Type B pancreatic cell (in vitro differentiated cells): ENCODE results near the gene ANKRD63. TPM values are rescaled to one million over a fixed set of nuclear protein-coding genes. Genes with fewer than 3 reads are reported as not detected.

Experiments used
- DNase-seq: peaks from one replicate; pipeline ENCODE4 v3.0.0; 2021; ENCODE audit warnings: mixed read lengths; ENCODE audit not compliant: unreplicated experiment; ENCODE audit errors: extremely low spot score
- H3K27ac Mint-ChIP-seq: 2 replicates; pipeline ENCODE4 v1.8.0; 2021; ENCODE audit warnings: mild to moderate bottlenecking, mixed read lengths
- H3K27me3 Mint-ChIP-seq: 2 replicates; pipeline ENCODE4 v1.8.0; 2021; ENCODE audit warnings: mixed read lengths
- H3K36me3 Mint-ChIP-seq: 2 replicates; pipeline ENCODE4 v1.8.0; 2021; ENCODE audit warnings: mixed read lengths
- H3K4me1 Mint-ChIP-seq: one replicate; pipeline ENCODE4 v1.8.0; 2021; ENCODE audit warnings: mixed read lengths; ENCODE audit not compliant: unreplicated experiment
- H3K4me3 Mint-ChIP-seq: 2 replicates; pipeline ENCODE4 v1.8.0; 2021; ENCODE audit warnings: mild to moderate bottlenecking, mixed read lengths
- H3K9me3 Mint-ChIP-seq: 2 replicates; pipeline ENCODE4 v1.8.0; 2021; ENCODE audit warnings: mixed read lengths
- total RNA-seq: library from RNA; stranded (reverse); gene quantifications from 2 replicates; pipeline ENCODE4 v1.2.1, GENCODE V29; 2021; ENCODE audit warnings: low replicate concordance
- TF ChIP-seq, protein P1 (sequence below): fragments of 200-600 bp; sonication (generic); conservative IDR thresholded peaks from 2 replicates; pipeline ENCODE4 v1.5.0; 2021; ENCODE audit warnings: antibody characterized with exemption, mild to moderate bottlenecking

The ANKRD63 gene
- total RNA-seq, 1 donor from 2014 or later = 1.5 TPM

DNA sequence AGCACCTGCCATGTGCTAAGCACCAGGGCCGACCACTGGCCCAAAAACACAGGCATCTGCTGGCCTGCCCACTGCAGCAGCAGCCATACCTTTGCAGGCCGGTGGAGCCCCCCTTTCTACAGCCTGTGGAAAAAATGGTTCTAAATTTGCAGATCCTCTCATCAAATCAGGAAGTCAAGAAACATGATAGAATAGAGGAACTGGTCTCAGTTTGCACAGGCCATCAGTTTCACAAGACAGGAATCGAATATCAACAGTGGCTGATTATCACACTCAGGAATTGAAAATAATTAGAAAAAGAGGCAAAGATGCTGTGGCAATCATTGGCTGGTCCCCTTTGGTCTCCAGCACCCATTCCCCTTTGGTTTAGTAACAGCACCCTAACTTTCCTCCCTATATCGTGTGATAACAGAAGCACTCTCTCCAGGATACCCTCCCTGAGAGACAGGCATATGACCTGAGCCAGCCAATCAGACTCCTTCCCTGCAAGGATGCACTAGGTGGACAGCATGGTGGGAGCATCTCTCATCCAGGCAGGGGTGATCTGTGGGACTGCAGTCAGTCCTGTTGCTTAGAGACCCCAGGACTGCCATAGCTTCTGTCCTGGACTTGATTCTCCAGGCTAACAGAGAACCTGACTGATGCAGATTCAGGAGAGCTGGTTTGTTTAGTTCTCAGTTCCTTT is 47.5 kb downstream of the ANKRD63 start:
- H3K9me3 Mint-ChIP-seq = no peaks in the 10 kb centered on the region
- H3K4me3 Mint-ChIP-seq = no peak overlapping the region
- TF ChIP-seq, protein P1, sequence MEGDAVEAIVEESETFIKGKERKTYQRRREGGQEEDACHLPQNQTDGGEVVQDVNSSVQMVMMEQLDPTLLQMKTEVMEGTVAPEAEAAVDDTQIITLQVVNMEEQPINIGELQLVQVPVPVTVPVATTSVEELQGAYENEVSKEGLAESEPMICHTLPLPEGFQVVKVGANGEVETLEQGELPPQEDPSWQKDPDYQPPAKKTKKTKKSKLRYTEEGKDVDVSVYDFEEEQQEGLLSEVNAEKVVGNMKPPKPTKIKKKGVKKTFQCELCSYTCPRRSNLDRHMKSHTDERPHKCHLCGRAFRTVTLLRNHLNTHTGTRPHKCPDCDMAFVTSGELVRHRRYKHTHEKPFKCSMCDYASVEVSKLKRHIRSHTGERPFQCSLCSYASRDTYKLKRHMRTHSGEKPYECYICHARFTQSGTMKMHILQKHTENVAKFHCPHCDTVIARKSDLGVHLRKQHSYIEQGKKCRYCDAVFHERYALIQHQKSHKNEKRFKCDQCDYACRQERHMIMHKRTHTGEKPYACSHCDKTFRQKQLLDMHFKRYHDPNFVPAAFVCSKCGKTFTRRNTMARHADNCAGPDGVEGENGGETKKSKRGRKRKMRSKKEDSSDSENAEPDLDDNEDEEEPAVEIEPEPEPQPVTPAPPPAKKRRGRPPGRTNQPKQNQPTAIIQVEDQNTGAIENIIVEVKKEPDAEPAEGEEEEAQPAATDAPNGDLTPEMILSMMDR = no peak
- peaks cover 6% of the 10 kb centered on the region for H3K4me1 Mint-ChIP-seq
- H3K36me3 Mint-ChIP-seq = no peaks in the 10 kb centered on the region
- H3K27ac Mint-ChIP-seq = no peak overlapping the region
- no peak for DNase-seq
- H3K27me3 Mint-ChIP-seq = peaks cover 13% of the 10 kb centered on the region

DNA sequence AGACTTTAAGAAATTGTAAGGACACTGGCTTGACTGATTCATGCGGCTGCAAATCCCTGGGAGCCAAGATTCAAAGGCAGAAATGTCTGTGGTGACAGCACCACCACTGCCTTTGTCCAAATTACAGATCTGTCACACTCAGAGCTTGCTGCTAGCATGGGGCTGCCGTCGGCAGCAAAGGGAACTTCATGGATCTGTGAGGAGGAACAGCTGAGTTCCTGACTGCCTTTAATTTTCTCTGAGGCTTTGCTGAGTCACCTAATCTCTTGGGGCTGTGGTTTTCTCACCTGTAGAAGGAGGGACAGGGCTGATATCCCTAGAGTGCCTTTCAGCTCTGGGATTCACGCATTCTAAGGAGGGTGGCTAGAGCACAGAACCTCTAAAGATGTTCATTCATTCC is 48.1 kb downstream of the ANKRD63 start:
- Mint-ChIP-seq H3K9me3 (no peaks in the 10 kb centered on the region), H3K4me3 (no peak overlapping the region), H3K27ac (no peak overlapping the region), H3K36me3 (peaks cover under 1% of the 10 kb centered on the region), H3K27me3 (peaks cover 13% of the 10 kb centered on the region), H3K4me1 (peaks cover 6% of the 10 kb centered on the region)
- DNase-seq = no peak
- TF ChIP-seq, protein P1 = no peak

DNA sequence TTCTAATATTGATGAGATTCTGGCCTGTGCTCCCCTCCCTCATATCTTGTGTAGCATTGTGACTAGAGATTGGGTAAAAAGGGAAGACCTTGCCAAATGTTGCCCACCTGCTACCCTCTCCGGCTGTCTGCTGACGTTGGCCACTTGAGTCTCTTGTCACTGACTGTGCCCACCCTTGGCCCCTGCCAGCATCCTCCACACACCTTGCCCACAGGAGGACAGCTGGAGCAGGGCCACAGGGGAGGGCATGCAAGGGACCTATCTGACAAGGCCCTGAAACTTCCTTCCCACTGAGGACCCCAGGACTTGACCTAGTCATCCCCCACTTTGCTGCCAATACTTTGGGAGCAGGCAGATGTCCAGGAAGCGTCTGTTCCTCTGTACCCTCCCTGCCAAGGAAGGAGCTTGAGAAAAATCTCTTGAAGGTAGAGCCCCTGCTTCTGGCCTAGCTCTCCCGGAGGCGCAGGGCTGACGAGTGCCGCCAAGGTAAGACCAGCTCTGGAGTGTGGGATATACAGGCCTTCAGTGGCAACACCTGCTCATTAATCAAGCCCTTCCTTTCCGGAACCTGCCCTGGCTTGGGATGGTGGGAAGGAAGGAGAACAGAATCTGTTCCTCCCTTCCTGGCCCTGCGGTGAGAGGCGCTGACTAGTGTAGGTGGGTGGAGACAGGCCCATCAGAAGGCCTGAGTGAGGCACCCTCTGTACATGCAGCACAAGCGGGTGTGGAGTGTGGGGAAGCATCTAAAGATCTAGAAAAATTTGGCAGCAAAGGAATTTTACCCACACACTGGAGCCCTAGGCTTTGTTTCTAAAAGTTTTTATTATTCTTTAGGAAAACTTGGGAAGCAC is 48.9 kb downstream of the ANKRD63 start:
- Mint-ChIP-seq H3K27ac (no peak overlapping the region), H3K9me3 (no peaks in the 10 kb centered on the region), H3K4me1 (no peaks in the 10 kb centered on the region), H3K27me3 (peaks cover 8% of the 10 kb centered on the region), H3K36me3 (peaks cover 4% of the 10 kb centered on the region), H3K4me3 (no peak overlapping the region)
- TF ChIP-seq, protein P1 = no peak
- no peak for DNase-seq

DNA sequence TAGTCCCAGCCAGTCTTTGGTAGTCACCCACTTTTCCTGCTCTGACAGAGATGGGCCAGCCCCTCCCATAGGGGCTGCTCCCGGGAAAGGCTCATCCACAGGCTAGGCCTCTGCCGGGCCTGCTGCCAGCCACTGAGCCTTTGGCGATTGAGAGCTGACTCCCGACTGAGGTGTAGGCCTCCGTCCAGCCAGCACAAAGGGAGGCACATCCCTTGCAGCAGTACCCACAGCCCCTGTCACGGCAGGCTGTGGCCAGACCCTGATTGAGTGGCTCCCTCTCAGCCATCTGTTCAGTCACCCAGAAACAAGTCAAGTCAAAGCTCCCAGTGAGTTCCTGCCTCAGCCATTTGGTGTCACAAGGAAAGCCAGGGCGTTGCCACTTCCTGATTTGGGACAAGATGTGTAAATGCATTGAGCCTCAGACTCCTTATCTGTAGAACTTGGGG is 50.2 kb downstream of the ANKRD63 start:
- TF ChIP-seq, protein P1 = no peak
- Mint-ChIP-seq H3K27me3 (peaks cover under 1% of the 10 kb centered on the region), H3K4me3 (no peak overlapping the region), H3K4me1 (no peaks in the 10 kb centered on the region), H3K27ac (no peak overlapping the region), H3K9me3 (no peaks in the 10 kb centered on the region), H3K36me3 (peaks cover 4% of the 10 kb centered on the region)
- DNase-seq = no peak

Other genes with a start within 250 kb of the ANKRD63 start
- gene SRP14, start 243.9 kb downstream of the ANKRD63 start, total RNA-seq = 176 and 235 TPM in 2 replicates
- gene BMF, start 174.2 kb downstream of the ANKRD63 start, total RNA-seq = 60.9 and 112 TPM in 2 replicates
- gene BUB1B, start 122.0 kb downstream of the ANKRD63 start, total RNA-seq = 21.8 and 69.5 TPM in 2 replicates
- gene PAK6, start 44.0 kb downstream of the ANKRD63 start, total RNA-seq = 7.8 and 21.2 TPM in 2 replicates
- 0.71 and 5.8 TPM in 2 replicates for gene PLCB2, start 24.9 kb upstream of the ANKRD63 start, total RNA-seq
- gene INAFM2, start 40.6 kb upstream of the ANKRD63 start, total RNA-seq = 12.3 and 23.6 TPM in 2 replicates
- 1.6 and 2.4 TPM in 2 replicates for gene CCDC9B, start 57.9 kb upstream of the ANKRD63 start, total RNA-seq
- gene PHGR1, start 68.0 kb upstream of the ANKRD63 start, total RNA-seq = 5.6 and 15.8 TPM in 2 replicates
- gene DISP2, start 75.2 kb upstream of the ANKRD63 start, total RNA-seq = 1.5 and 1.8 TPM in 2 replicates
- 24.1 and 52.2 TPM in 2 replicates for gene KNSTRN, start 99.7 kb upstream of the ANKRD63 start, total RNA-seq
- gene IVD, start 122.7 kb upstream of the ANKRD63 start, total RNA-seq = 31.9 and 86.6 TPM in 2 replicates
- gene BAHD1, start 157.9 kb upstream of the ANKRD63 start, total RNA-seq = 21.6 and 24.8 TPM in 2 replicates
- gene CHST14, start 187.9 kb upstream of the ANKRD63 start, total RNA-seq = 12.7 and 24.2 TPM in 2 replicates